Measurements from ENCODE around the gene TNS2.

GRCh38 chr12:53049571-53050318 is at the start of gene TNS2:
- TF ChIP-seq REST (IDR thresholded peaks at IDR 0.05; ENCODE audit: low read depth, low read length) (no peak), CTCF (IDR thresholded peaks at IDR 0.05 in 2 of 3, conservative IDR thresholded peaks at IDR 0.05 in 1 of 3; ENCODE audit: control insufficient read depth in 2 of 3, extremely low read depth in 1 of 3, insufficient read depth in 1 of 3, low read depth in 3 of 3, low read length in 3 of 3) (no peak), E2F8 (IDR thresholded peaks at IDR 0.05; ENCODE audit: low read depth, partially characterized antibody) (no peak), POLR2AphosphoS5 (IDR thresholded peaks at IDR 0.05; ENCODE audit: low read length) (no peak), TCF7 (IDR thresholded peaks at IDR 0.05; ENCODE audit: borderline replicate concordance) (no peak), POLR2AphosphoS2 (IDR thresholded peaks at IDR 0.05; ENCODE audit: low read depth, low read length) (no peak), ATF3 (IDR thresholded peaks at IDR 0.05; ENCODE audit: borderline replicate concordance, extremely low read depth, low read depth, low read length) (no peak), EGR1 (IDR thresholded peaks at IDR 0.05; ENCODE audit: borderline replicate concordance in 1 of 2, low read depth in 2 of 2, low read length in 2 of 2) (no peak), ZSCAN29 (IDR thresholded peaks at IDR 0.05) (no peak), FOXK2 (IDR thresholded peaks at IDR 0.05) (no peak), EZH2 (IDR thresholded peaks at IDR 0.05; ENCODE audit: borderline replicate concordance, control insufficient read depth, low read depth, low read length) (no peak)

All from GM12878 (cell line).